Hepatic stellate cell (primary cell): Measurements from ENCODE around the gene CD9.
"Not testable (repeated sequence)": the region's sequence is repeated elsewhere in the genome, so short reads cannot be mapped to it uniquely, and the experiment has no call there.

Experiments
- DNase-seq: peaks from one replicate; pipeline ENCODE4 v3.0.0; 2011; ENCODE audit warnings: low spot score

The CD9 gene

GRCh38 chr12:6199531-6200255 lies 507 bp upstream of the CD9 start:
- DNase-seq = peak; percentile 73

DNA sequence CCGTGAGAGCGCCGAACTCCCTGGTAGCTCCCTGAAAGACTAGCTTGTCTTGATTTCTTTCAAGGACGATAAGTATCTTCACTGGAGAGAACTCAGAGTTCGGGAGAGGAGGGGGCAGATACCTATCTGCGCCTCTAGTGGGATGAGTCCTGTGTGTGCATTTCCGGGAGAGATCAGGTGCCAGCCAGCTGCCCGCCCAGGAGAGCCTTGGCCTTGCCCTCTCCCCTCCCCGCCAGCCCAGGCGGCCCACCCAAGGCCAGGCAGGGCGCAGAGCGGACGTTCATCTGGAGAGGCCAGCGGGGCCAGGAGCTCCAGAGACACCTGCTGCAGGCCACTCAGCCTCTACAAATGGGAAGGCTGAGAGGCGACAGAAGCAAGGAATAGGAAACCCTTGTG lies 1.0 kb downstream of the CD9 start:
- DNase-seq = no peak

DNA sequence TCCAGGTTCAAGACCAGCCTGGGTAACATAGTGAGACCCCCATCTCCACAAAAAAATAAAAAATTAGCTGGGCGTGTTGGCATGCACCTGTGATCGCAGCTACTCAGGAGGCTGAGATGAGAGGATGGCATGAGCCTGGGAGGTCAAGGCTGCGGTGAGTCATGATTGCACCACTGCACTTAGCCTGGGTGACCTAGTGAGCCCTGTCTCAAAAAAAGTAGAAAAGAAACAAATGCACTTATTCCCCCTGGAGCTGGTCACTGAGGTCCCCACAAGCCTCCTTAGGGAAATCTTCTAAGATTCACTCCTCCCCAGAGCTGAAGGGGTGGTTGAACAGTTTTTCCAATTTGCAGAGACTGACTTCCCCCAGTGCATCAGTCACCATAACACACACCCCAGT lies 1.6 kb downstream of the CD9 start:
- DNase-seq = no peak

DNA sequence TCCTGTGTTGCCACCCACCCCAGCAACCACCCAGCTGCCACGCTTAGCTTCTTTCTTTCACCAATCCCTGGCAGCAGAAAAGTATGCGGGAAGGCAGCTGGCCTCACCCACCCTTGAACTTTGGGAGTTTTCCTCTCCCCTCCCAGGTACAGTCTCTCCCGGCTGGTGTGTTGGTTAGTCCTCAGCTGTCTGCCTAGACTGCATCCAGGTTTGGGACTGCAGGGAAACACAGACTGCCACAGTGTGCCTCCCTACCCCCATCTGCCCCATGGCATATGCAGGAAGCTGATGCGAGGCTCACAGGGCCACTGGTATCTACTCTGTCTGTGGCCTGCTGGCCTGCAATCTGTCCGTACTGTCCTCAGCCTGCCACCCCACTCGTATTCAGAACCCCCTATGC lies 2.1 kb downstream of the CD9 start:
- DNase-seq = no peak

DNA sequence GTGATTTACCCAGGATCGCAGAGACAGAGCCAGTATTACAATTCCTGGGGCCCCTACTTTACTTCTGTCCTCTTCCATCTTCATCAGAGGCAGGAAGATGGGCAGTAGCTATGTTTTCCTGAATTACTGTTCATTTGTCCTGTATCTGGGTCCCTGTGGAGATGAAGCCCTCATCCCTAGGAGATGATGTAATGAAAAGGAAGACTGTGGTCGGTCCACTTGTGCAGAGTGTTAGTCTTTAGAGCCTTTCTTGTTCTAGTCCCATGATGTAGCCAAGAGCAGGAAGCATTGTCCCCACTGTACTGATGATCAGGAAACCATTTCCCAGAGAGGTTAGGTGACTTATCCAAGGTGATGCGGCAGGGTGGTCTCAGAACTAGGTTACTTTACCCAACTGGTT lies 2.6 kb downstream of the CD9 start:
- DNase-seq = no peak

GRCh38 chr12:6203601-6204000 lies 3.4 kb downstream of the CD9 start:
- DNase-seq = no peak

DNA sequence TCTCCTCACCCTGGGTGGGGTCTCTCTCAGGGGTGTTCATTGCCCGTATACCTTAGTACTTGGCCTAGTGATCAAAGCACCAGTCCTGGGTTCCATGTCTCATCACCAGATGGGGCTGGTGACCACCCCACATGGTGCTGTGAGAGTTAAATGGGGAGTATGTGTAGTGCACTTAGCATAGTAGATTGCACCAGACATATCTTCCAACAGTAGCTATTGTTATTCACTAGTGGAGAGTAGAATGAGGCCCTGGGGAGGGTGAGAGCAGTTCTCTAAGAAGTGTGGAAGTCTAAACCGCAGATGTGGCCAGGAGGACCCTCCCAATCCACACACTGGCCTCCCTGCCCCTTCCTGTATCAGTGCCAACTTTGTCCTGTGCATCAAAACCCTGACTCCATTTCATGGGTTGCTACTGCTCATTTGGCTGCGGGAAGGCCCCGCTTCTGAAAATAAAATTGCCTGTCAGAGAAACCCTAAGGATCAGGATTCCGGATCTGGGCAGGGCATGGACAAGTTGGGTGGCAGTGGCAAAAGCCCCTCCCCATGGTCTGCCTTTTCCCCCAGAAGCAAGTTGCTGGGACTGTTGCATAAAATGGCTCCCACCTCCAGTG lies 4.4 kb downstream of the CD9 start:
- DNase-seq = no peak

GRCh38 chr12:6205144-6205539 lies 4.9 kb downstream of the CD9 start:
- no peak for DNase-seq

DNA sequence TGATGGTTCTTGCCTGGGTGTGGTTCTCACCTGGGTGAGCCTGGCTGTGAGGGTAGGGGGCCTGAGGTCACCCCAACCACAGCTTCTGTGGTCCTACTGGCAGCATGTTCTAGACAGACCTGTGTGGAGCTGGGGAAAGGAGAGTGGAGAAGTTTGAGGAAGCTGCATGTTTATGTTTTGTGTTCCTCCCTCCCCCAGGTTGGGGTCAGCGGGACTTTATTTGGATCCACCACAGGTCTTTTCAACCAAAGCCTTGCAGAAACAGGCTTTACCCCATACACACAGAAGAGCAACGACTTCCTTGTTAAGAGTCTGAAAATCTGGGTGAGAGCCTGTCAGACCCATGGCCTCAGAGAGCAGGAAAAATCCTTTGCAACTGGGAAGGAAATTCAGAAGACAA lies 5.6 kb downstream of the CD9 start:
- no peak for DNase-seq

GRCh38 chr12:6206327-6206726 lies 6.1 kb downstream of the CD9 start:
- DNase-seq = no peak

- DNase-seq = no peak
Observed at GRCh38 chr12:6207259-6207925, 7.2 kb downstream of the CD9 start.

DNA sequence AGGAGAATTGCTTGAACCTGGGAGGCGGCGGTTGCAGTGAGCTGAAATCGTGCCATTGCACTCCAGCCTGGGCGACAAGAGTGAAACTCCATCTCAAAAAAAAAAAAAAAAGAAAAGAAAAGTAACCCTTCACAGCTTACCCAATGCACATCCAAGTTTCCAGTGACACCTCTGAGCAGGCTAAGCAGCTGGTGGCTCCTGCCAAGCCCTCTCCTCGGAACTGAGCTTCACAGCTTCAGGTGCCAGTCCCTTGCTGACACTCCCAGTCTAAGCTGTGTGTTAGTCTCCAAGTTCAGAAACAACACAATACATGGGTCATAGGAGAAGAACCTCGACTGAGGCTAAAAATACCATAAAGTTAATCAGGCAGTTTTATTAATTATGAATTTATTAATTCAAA lies 7.9 kb downstream of the CD9 start:
- DNase-seq = no peak

DNA sequence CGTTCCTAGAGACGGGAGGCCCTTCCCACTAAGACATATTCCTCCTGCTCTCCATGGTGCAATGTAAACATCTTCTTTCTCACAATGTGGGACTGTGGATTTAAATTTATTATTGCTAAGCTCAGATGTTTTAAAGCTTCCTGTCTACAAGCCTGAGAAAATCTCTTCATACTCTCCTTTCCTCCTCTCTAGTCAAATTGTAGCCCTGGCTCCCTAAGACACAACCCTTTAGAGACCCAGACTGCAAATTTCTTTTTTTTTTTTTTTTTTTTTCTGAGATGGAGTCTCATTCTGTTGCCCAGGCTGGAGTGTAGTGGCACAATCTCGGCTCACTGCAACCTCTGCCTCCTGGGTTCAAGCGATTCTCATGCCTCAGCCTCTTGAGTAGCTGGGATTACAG lies 9.2 kb downstream of the CD9 start:
- not testable (repeated sequence) for DNase-seq

- no peak for DNase-seq
Observed at GRCh38 chr12:6211421-6211869, 11.2 kb downstream of the CD9 start.

DNA sequence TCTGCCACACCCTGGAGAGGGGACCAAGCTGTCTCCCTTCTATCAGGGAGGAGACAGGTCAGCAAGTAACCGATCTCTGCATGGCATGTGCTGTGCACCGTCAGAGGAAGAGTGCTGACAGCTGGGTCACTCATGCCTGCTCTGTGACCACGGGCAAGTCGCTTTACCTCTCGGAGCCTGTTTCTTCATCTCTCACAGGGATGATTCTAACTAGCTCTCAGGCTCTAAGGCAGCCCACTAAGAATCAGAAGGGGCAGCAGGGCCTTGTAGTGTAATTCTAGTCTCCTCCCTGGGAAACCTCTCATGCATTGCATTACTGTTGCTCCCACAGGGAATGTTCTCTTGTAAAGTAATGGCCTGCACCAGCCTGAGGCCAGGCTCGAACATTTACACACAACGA lies 11.9 kb downstream of the CD9 start:
- DNase-seq = no peak

DNA sequence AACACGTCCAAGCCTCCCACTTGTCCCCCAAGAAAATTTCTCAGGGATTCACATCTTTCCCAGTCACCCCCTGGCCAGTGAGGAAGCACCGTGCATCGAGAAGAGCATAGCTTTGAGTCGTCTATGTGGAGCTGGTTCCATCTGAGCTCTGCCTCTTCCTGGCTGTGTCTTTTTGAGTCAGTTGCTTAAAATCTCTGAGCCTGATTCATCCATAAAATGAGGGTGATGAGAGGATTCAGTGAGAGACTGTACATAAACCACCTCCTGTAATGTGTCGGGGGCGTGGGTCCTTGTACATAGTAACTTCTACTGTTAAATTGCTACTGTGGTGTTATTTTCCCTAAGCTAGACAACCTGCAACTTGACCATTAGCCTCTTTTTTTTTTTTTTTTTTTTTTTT lies 13.8 kb downstream of the CD9 start:
- DNase-seq = no peak

- no peak for DNase-seq
Observed at GRCh38 chr12:6214633-6215032, 14.4 kb downstream of the CD9 start.

DNA sequence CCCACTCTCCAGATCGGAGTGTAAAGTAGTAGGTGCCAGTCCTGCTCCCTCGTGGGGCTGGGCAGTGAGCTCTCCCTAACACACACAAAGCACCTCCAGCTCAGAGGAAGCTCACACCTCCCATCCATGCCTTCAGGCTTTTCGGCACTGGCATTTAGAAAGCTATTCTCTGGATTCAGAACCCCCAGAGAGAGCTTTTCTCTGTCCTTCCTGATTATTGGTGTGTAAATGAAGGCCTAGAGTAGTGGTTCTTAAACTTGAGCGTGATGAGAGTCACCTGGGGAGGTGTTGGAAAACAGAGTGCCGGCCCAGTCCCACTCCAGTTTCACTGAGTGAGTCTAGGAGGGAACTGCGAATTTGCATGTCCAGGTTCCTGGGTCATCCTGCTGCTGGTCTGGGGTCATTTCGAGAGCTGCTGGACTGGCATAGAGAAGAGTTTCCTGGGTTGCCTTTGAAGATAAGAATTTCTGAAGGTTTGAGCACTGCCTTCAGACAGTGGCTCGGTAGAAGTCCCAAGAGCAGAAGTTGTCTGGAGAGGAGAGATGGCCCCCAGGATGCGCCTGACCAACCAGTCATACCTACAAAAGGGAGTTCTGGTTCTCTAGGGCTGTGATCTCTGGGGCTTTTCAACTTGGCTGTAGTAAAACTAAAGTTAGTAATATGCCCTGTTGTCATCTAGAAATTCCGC lies 15.1 kb downstream of the CD9 start:
- no peak for DNase-seq

DNA sequence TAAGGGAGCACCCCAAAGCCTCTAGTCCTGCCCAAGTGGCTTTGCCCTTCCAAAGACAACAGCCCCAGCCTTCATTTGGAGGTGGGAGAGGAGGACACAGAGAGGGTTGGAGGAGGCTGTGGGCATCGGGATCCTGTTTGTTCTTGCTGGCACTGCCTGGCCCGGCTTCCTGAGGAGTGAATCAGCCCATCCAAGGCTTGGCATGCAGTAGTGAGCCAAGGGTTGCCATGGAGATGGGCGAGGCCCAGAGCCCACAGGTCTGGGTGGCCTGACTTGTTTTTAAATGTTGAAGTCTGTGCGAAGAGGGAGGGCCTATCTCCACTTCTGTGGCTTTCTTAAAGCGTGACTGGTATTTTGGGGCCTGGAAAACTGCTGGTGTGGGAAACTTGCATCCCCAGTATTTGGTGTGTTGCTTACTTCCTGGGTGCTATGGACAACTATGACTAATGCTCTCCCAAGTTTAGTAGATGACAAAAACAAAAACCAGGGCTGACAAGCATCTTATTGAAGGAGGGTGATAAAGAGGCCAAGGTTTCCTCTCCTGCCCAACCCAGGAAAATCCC lies 15.8 kb downstream of the CD9 start:
- DNase-seq = peak; percentile 93

DNA sequence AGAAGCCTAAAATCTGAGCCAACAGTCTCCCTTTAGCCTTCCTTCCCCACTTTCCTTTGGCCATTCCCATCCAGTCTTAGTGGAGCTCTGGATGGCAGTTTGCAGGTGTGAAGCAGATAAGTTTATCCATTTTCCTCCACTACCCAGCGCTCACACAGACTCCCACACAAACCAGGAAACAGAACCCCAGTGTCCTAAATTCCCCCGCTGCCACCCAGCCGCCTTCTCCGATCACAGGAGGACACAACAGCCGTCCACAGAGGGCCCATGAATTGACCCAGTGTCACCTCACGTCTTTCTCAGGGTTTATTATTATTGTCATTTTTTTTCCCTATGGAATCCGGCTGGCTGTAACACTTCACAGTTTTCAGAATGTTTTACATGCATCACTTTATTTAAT lies 16.4 kb downstream of the CD9 start:
- DNase-seq = no peak

- DNase-seq = no peak
Observed at GRCh38 chr12:6218347-6218925, 18.2 kb downstream of the CD9 start.

- DNase-seq = no peak
Observed at GRCh38 chr12:6219980-6220379, 19.8 kb downstream of the CD9 start.
